Fibroblast of skin of left biceps (primary cell): ENCODE results near the gene KRTAP4-3.
"Not testable (repeated sequence)": the region's sequence is repeated elsewhere in the genome, so short reads cannot be mapped to it uniquely, and the experiment has no call there.

Experiments
- DNase-seq, 2 experiments: peaks; one replicate each; pipeline ENCODE4 v3.0.0-alpha.2; 2013; ENCODE audit warnings: low read depth in 2 of 2

The KRTAP4-3 gene

GRCh38 chr17:41168121-41168520 lies at the start of gene KRTAP4-3:
TSS of gene KRTAP4-3 (minus strand) at chr17:41168221. CDS start at chr17:41168172, 49 bp downstream.
- no peak for DNase-seq

- no peak for DNase-seq
Measured at GRCh38 chr17:41215681-41216080, 47.7 kb upstream of the KRTAP4-3 start.

GRCh38 chr17:41212524-41213169 lies 44.6 kb upstream of the KRTAP4-3 start:
- DNase-seq, result no peak

- no peak for DNase-seq
Measured at GRCh38 chr17:41211845-41212466, 43.9 kb upstream of the KRTAP4-3 start.

- no peak for DNase-seq
Measured at GRCh38 chr17:41199421-41200078, 31.5 kb upstream of the KRTAP4-3 start.

- DNase-seq, result no peak
Measured at GRCh38 chr17:41196068-41196467, 28.0 kb upstream of the KRTAP4-3 start.

GRCh38 chr17:41190328-41190727 lies 22.3 kb upstream of the KRTAP4-3 start:
- DNase-seq, result no peak

- not testable (repeated sequence) for DNase-seq
Measured at GRCh38 chr17:41189837-41190318, 21.9 kb upstream of the KRTAP4-3 start, which contains the start of gene KRTAP9-1. TSS of gene KRTAP9-1 (plus strand) at chr17:41189887. CDS start at chr17:41189887, 0 bp downstream.

GRCh38 chr17:41186872-41187271 lies 18.9 kb upstream of the KRTAP4-3 start:
- DNase-seq, result no peak

- no peak for DNase-seq
Measured at GRCh38 chr17:41185001-41185400, 17.0 kb upstream of the KRTAP4-3 start.

- no peak for DNase-seq
Measured at GRCh38 chr17:41184480-41184961, 16.5 kb upstream of the KRTAP4-3 start, which contains the start of gene KRTAP4-1. TSS of gene KRTAP4-1 (minus strand) at chr17:41184911. CDS start at chr17:41184854, 57 bp downstream.

- DNase-seq, result no peak
Measured at GRCh38 chr17:41178843-41179616, 11.0 kb upstream of the KRTAP4-3 start.

- no peak for DNase-seq
Measured at GRCh38 chr17:41178341-41178740, 10.3 kb upstream of the KRTAP4-3 start.

GRCh38 chr17:41177727-41178271 lies 9.8 kb upstream of the KRTAP4-3 start, which contains the start of gene KRTAP4-2:
TSS of gene KRTAP4-2 (minus strand) at chr17:41178221. CDS start at chr17:41178164, 57 bp downstream.
- no peak for DNase-seq

- DNase-seq, result no peak
Measured at GRCh38 chr17:41176744-41177387, 8.8 kb upstream of the KRTAP4-3 start.

- peak in 1 of 2 experiments; percentile 22 for DNase-seq
Measured at GRCh38 chr17:41171886-41172285, 3.9 kb upstream of the KRTAP4-3 start.

GRCh38 chr17:41167561-41167960 lies 460 bp downstream of the KRTAP4-3 start:
- DNase-seq, result no peak

- DNase-seq, result no peak
Measured at GRCh38 chr17:41163828-41164227, 4.2 kb downstream of the KRTAP4-3 start.

GRCh38 chr17:41160648-41161047 lies 7.4 kb downstream of the KRTAP4-3 start, which contains the start of gene KRTAP4-4:
TSS of gene KRTAP4-4 (minus strand) at chr17:41160748. CDS start at chr17:41160691, 57 bp downstream.
- DNase-seq, result no peak

GRCh38 chr17:41160190-41160589 lies 7.8 kb downstream of the KRTAP4-3 start:
- not testable (repeated sequence) for DNase-seq
